Endothelial cell (in vitro differentiated cells): Measurements from ENCODE around the gene DNAI1. TPM values are rescaled to one million over a fixed set of nuclear protein-coding genes. Genes with fewer than 3 reads are reported as not detected.

Experiments used
- DNase-seq: peaks from one replicate; pipeline ENCODE4 v3.0.0; 2021; ENCODE audit warnings: low spot score
- H3K27ac Mint-ChIP-seq: one replicate; pipeline ENCODE4 v1.8.0; 2021; ENCODE audit warnings: mixed read lengths, inconsistent platforms; ENCODE audit not compliant: unreplicated experiment
- H3K27me3 Mint-ChIP-seq: one replicate; pipeline ENCODE4 v1.8.0; 2021; ENCODE audit warnings: mild to moderate bottlenecking, moderate library complexity, mixed read lengths, inconsistent platforms; ENCODE audit not compliant: unreplicated experiment
- H3K36me3 Mint-ChIP-seq: one replicate; pipeline ENCODE4 v1.8.0; 2021; ENCODE audit warnings: mild to moderate bottlenecking, low read depth, mixed read lengths, inconsistent platforms; ENCODE audit not compliant: unreplicated experiment
- H3K4me1 Mint-ChIP-seq: one replicate; pipeline ENCODE4 v1.8.0; 2021; ENCODE audit warnings: mild to moderate bottlenecking, mixed read lengths, inconsistent platforms; ENCODE audit not compliant: unreplicated experiment
- H3K4me3 Mint-ChIP-seq: one replicate; pipeline ENCODE4 v1.8.0; 2021; ENCODE audit warnings: mild to moderate bottlenecking, mixed read lengths, inconsistent platforms; ENCODE audit not compliant: unreplicated experiment
- H3K9me3 Mint-ChIP-seq: one replicate; pipeline ENCODE4 v1.8.0; 2021; ENCODE audit warnings: mixed read lengths, inconsistent platforms; ENCODE audit not compliant: unreplicated experiment
- CTCF ChIP-seq: fragments of 200-600 bp; sonication (generic); IDR thresholded peaks from one replicate; pipeline ENCODE4 v1.5.0; 2021; ENCODE audit warnings: antibody characterized with exemption; ENCODE audit not compliant: unreplicated experiment
- total RNA-seq: library from RNA; stranded (reverse); fragmentation: NEBNext Ultra II Directional; extraction: Animal tissue kit (Norgen Biotek cat#: 25700); gene quantifications from one replicate; pipeline ENCODE4 v1.2.1, GENCODE V29; 2021; ENCODE audit not compliant: unreplicated experiment

Gene DNAI1
- total RNA-seq, 1 donor from 2014 or later: 0.74 TPM

- H3K4me1 Mint-ChIP-seq: peaks cover 39% of the 10 kb centered on the region
- no peak overlapping the region for H3K4me3 Mint-ChIP-seq
- TF ChIP-seq CTCF: no peak
- DNase-seq: no peak
- H3K36me3 Mint-ChIP-seq: peaks cover 6% of the 10 kb centered on the region
- no peak overlapping the region for H3K27ac Mint-ChIP-seq
- H3K9me3 Mint-ChIP-seq: no peaks in the 10 kb centered on the region
- peaks cover 27% of the 10 kb centered on the region for H3K27me3 Mint-ChIP-seq
These were observed 108.4 kb downstream of the DNAI1 start for GRCh38 chr9:34566972-34567371.

GRCh38 chr9:34568133-34568532 is 109.5 kb downstream of the DNAI1 start:
- H3K9me3 Mint-ChIP-seq: no peaks in the 10 kb centered on the region
- no peak for DNase-seq
- H3K4me3 Mint-ChIP-seq: no peak overlapping the region
- no peak for TF ChIP-seq CTCF
- H3K27ac Mint-ChIP-seq: peak overlapping the region; percentile 44
- H3K36me3 Mint-ChIP-seq: peaks cover 6% of the 10 kb centered on the region
- H3K4me1 Mint-ChIP-seq: peaks cover 36% of the 10 kb centered on the region
- H3K27me3 Mint-ChIP-seq: peaks cover 27% of the 10 kb centered on the region

GRCh38 chr9:34568774-34569173 is 110.2 kb downstream of the DNAI1 start:
- H3K27me3 Mint-ChIP-seq: peaks cover 26% of the 10 kb centered on the region
- no peak overlapping the region for H3K27ac Mint-ChIP-seq
- H3K36me3 Mint-ChIP-seq: peaks cover 6% of the 10 kb centered on the region
- TF ChIP-seq CTCF: no peak
- H3K4me1 Mint-ChIP-seq: peaks cover 35% of the 10 kb centered on the region
- DNase-seq: no peak
- H3K4me3 Mint-ChIP-seq: no peak overlapping the region
- H3K9me3 Mint-ChIP-seq: no peaks in the 10 kb centered on the region

GRCh38 chr9:34570376-34570775 is 111.8 kb downstream of the DNAI1 start:
- DNase-seq: no peak
- Mint-ChIP-seq H3K4me1 (peaks cover 29% of the 10 kb centered on the region), H3K9me3 (no peaks in the 10 kb centered on the region), H3K27ac (no peak overlapping the region), H3K36me3 (peaks cover 6% of the 10 kb centered on the region), H3K4me3 (no peak overlapping the region), H3K27me3 (peaks cover 17% of the 10 kb centered on the region)
- no peak for TF ChIP-seq CTCF

Other genes starting within 250 kb of the DNAI1 start
- gene KIF24, start 129.5 kb upstream of the DNAI1 start, total RNA-seq: 2.2 TPM
- 16.8 TPM for gene NUDT2, start 129.2 kb upstream of the DNAI1 start, total RNA-seq
- 77.0 TPM for gene MYORG, start 81.9 kb upstream of the DNAI1 start, total RNA-seq
- gene FAM219A, start 235 bp upstream of the DNAI1 start, total RNA-seq: 55.3 TPM
- 4.1 TPM for gene ENHO, start 64.2 kb downstream of the DNAI1 start, total RNA-seq
- gene CNTFR, start 130.9 kb downstream of the DNAI1 start, total RNA-seq: 3.1 TPM
- gene RPP25L, start 153.3 kb downstream of the DNAI1 start, total RNA-seq: 12.9 TPM
- gene DCTN3, start 161.7 kb downstream of the DNAI1 start, total RNA-seq: 81.5 TPM
- gene ARID3C, start 170.3 kb downstream of the DNAI1 start, total RNA-seq: not detected
- 25.9 TPM for gene SIGMAR1, start 179.0 kb downstream of the DNAI1 start, total RNA-seq
- gene GALT, start 187.9 kb downstream of the DNAI1 start, total RNA-seq: 53.1 TPM
- gene IL11RA, start 193.4 kb downstream of the DNAI1 start, total RNA-seq: 61.4 TPM
- gene CCL27, start 203.9 kb downstream of the DNAI1 start, total RNA-seq: not detected
- not detected for gene CCL19, start 232.5 kb downstream of the DNAI1 start, total RNA-seq